HG02588 (cell line): ENCODE measurements around the gene FAM171A1.
"Not testable (repeated sequence)": the region's sequence is repeated elsewhere in the genome, so short reads cannot be mapped to it uniquely, and the experiment has no call there.

ENCODE experiments used
- ATAC-seq: cut with Tn5 transposase; IDR thresholded peaks from one replicate; pipeline ENCODE4 v1.9.1; 2021; ENCODE audit warnings: mild to moderate bottlenecking, moderate library complexity; ENCODE audit not compliant: unreplicated experiment

FAM171A1 gene

DNA sequence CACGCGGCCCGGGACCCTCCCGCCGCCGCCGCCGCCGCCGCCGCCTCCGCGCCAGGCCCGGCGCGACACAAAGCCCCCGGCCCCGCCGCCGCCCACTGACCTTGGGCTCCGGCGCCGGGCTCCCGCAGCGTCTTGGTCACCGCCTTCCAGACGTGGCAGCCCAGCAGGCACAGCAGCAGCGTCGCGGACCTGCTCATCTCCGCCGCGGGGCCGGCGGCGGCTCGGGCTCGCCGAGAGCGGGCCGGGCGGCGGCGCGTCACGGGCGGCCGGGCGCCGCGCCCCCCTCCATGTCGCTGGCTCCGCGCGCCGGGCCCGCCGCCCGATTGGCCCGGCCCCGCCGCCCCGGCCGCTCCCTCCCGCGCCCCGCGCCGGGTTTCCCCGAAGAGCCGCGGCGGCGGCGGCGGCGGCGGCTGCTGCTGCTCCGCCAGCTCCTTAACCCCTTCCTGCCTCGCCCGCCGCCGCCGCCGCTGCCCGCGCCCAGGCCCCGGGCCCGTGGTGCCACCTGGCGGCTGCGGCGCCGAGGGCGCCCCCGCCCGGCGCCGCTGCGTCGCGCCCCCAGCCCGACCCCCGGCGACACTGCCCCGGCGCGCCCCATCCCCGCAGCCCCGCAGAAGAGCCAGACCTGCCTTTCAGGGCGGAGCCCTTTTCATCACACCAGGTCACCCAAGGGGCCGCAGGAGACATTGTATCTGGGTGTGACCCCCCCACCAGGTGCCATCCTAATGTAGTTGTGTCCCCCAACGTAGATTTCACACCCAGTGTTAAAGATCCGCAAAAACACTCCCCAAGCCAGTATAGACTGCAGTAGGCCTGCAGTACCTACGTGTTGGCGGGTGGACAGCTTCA lies at the start of gene FAM171A1:
Gene FAM171A1 (minus strand): TSS at position 434 of the 846 bp plus-strand sequence. CDS start 237 bp downstream, at position 197.
- peak; percentile 58 for ATAC-seq

- no peak for ATAC-seq
These were observed 49.8 kb upstream of the FAM171A1 start for GRCh38 chr10:15420858-15421257.

GRCh38 chr10:15419279-15419874 lies 48.3 kb upstream of the FAM171A1 start:
- no peak for ATAC-seq

DNA sequence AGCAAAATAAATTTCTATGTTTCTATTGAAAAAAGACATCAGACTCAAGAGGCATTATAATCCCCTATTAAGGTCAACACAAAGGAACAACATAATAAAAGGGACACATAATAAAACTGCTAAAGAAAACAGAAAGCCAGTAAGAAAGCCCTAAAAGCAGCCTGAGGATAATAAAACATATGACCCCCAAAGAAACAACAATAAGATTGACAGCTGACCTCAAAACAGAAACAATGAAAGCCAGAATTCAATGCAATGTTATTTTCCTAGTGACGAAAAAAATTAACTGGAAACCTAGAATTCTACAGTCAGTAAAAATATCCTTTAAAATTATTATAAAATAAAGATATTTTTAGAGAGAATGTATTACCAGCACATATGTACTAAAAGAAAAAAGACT lies 44.9 kb upstream of the FAM171A1 start:
- no peak for ATAC-seq

DNA sequence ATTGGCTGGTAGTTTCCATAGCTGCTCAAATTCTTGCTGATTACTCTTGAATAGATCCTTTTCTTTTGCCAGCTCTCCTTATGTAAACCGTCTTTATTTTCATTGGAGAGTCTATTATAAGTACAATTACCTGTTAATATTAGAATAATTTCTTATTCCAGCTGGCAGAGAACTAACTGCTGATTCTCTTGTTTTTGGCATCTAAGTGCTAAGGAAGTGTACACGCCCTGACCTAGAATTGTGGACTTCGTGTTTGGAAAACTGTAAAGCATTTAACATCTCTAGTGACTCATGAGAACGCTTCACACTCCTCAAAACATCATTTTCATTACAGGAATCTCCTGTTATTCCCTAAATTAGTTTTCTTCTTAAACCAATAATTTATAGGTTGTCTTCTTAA lies 39.9 kb upstream of the FAM171A1 start:
- ATAC-seq = no peak

DNA sequence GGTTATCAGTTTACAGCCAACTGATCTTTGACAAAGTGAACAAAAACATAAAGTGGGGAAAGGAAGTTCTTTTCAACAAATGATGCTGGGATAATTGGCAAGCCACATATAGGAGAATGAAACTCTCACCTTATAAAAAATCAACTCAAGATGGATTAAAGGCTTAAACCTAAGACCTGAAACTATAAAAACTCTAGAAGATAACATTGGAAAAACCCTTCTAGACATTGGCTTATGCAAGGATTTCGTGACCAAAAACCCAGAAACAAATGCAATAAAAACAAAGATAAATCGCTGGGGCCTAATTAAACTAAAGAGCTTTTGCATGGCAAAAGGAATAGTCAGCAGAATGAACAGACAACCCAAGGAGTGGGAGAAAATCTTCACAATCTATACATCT lies 38.3 kb upstream of the FAM171A1 start:
- ATAC-seq = not testable (repeated sequence)

DNA sequence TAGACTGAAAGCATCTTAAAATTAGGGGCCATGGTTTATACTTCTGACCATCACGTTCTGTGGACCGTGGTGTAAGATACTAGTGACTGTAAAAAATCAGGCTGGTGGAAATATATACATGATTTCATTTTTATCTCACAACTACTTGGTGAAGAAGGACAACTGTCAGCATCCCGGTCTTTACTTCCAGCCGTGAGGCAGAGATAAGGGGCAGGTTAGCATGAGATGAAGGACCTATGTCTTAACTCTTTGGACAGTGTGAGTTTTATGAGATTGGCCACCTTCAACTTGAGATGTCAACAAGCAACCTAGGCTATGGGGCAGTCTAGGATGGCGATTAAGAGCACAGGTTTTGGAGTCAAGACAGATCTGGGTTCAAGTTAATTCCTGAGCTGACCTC lies 37.5 kb upstream of the FAM171A1 start:
- no peak for ATAC-seq

GRCh38 chr10:15405319-15405718 lies 34.2 kb upstream of the FAM171A1 start:
- ATAC-seq = no peak

DNA sequence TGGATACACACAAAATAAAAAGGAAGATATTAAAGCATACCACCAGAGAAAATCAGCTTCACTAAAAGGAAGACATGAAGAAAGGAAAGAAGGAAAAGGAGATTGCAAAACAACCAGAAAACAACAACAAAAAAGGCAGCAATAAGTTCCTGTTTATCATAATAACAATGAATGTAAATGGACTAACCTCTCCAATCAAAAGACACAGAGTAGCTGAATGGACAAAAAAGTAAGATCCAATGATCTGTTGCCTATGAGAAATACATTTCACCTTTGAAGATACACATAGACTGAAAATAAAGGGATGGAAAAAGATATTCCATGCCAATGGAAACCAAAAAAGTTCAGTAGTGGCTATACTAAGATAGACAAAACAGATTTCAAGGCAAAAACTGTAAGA lies 30.3 kb upstream of the FAM171A1 start:
- ATAC-seq = no peak

DNA sequence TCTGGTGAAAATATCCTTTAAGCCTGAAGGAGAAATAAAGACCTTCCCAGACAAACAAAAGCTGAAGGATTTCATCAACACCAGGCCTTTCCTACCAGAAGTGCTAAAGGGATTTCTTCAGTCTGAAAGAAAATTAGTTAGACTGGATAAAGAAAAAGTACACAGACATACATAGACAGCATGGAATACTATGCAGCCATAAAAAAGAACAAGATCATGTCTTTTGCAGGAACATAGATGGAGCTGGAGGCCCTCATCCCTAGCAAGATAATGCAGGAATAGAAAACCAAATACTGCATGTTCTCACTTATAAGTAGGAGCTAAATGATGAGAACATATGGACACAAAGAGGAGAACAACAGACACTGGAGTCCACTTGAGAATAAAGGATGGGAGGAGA lies 29.4 kb upstream of the FAM171A1 start:
- not testable (repeated sequence) for ATAC-seq

GRCh38 chr10:15399060-15399661 lies 28.1 kb upstream of the FAM171A1 start:
- no peak for ATAC-seq

DNA sequence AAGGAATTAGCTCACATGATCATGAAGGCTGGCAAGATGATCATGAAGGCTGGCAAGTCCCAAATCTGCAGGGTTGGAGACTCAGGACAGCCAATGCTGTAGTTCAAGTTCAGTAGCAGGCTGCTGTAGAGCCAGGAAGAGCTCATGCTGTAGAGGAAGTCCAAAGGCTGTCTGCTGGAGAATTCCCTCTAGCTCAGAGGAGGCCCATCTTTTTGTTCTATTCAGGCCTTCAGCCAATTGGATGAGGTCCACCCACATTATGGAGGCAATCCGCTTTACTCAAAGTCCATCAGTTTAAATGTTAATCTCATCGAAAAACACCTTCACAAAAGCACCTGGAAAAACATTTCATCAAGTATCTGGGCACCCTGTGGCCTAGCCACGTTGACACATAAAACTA lies 24.8 kb upstream of the FAM171A1 start:
- ATAC-seq = no peak

GRCh38 chr10:15393139-15393825 lies 22.2 kb upstream of the FAM171A1 start:
- no peak for ATAC-seq

DNA sequence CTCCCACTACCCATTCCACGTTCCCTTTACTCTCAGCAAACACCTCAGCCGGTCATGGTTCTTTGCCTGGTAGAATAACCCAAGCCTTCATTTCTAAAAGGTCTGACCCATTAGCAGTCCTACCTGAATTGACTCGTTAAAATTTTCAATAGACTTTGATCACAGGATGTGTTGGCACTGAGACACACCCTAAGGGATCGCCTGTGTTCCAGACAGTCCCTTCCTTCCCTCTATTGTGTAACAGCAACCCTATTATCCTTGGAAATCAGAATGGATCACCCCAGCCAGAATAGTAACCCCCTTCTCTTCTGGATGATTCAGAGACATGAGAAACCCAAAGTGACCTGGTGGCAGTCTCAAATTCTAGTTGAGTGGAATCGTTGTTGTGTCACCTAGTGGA lies 20.4 kb upstream of the FAM171A1 start:
- no peak for ATAC-seq

DNA sequence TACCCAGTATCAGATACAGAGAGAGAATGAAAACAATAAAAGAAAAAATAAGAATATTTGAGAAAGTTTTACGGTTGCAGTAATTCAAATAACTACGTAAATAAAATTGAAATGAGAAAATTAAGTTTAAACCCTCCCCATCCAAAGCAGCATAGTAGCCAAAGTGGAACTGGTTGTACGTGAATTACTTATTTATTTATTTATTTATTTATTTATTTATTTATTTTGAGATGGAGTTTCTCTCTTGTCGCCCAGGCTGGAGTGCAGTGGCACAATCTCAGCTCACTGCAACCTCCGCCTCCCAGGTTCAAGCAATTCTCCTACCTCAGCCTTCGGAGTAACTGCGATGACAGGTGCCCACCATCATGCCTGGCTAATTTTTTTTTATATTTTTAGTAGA lies 17.1 kb upstream of the FAM171A1 start:
- ATAC-seq = not testable (repeated sequence)

DNA sequence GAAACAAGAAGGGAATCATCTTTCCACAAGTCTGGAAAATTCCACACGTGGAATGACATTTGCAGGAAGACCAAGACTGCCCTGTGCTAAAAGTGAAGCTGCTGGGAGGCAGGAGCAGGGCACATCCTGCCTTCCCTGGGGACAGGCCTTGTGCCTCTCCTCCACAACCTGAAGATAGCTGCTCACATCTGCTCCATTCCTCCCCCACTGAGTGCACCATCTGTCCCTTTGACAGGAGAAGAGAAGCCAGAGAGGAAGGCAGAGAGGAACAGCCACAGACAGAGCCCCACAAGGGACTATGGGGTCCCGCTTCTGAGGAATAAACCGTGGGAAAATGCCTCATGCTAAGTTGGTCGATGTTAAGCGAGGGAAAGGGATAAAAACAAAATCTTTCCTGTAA lies 15.9 kb upstream of the FAM171A1 start:
- ATAC-seq = no peak

DNA sequence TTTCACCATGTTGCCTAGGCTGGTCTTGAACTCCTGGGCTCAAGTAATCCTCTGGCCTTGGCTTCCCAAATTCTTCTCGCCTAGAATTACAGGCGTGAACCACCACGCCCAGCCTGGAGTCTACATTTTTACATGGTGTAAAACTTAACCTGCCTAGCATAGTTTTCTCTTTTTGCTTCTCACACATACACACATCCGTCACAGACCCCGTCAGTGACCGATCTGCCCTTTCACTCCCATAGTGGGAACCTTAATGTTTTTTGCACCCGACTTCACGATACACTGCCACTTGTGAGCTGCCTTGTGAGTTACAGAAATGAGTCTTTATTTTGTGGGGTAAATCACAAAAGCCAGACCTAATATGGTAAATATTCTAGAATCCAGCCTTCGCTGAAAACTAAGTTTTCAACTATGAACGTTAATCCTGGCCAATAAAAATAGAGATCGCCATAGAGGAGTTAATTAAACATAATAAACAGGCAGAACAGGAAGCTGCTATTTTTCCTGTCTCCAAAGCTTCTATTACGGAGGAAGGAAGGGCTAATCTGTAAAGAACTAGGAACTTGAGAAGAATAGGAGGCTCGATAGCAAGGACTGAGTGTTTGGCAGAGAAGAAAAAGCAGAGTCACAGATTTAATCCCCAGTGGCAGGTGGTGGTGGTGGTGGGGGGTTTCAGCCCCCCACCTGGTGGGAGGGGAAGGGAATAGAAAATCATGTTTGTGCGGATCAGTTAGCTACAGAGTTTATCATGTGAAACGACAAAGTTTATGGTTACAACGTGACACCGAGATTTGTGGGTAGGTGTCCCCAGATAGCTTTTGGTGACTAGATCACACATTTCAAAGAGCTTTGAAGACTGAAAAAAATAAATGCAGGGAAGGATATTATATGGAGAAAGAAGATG lies 14.7 kb upstream of the FAM171A1 start:
- ATAC-seq = no peak

DNA sequence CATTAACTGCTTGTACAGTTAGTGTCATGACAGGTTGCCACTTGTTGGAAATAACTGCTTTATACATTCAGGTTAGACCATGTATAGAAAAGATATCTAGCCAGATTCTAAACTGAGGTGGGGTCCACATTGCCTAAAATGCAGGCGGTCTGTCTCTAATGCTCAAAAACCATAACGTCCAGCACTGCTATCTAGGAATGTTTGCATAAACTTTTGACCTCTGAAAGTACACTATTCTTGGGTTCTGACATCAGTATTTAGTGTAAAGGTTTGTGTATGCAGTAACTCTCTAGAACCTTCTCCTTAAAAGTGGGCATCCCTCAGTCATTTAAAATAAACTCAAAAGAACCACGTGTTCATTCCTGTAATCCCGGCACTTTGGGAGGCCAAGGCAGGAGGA lies 10.3 kb upstream of the FAM171A1 start:
- ATAC-seq = no peak

DNA sequence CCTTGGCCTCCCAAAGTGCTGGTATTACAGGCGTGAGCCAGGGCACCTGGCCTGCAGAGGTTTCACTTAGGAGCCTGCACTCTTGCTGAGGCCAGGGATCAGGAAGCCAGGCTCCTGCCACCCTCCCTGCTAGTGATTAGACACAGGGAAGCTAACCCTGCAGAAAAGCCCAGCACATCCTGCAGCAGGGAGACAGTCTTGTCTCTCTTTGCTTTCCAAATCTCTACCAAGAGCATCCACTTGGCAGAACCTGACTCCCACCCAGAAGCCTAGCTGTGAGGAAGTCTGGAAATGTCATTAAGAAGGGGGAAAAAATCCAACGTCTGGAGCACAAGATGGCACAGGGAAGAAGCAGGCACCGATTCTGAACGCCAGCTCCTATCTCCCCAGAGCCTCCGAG lies 8.0 kb upstream of the FAM171A1 start:
- ATAC-seq = no peak

- ATAC-seq = no peak
These were observed 7.5 kb upstream of the FAM171A1 start for GRCh38 chr10:15378569-15378968.
